Cardiac muscle cell (in vitro differentiated cells and primary cell): ENCODE measurements around the gene KCNJ4. TPM values are rescaled to one million over a fixed set of nuclear protein-coding genes. Genes with fewer than 3 reads are reported as not detected.

ENCODE experiments used
- DNase-seq, 2 donors: peaks; one replicate each; pipeline versions ENCODE4 v3.0.0 to v3.0.0-alpha.2; 2010 to 2017; ENCODE audit warnings: low read depth in 1 of 2, low spot score in 1 of 2
- H3K27ac ChIP-seq: fragments of 200-600 bp; sonication (generic); 2 replicates; pipeline ENCODE4 v1.5.1; 2016
- H3K27me3 ChIP-seq: fragments of 200-600 bp; sonication (generic); 2 replicates; pipeline ENCODE4 v1.6.0; 2016; ENCODE audit warnings: control low read depth
- H3K36me3 ChIP-seq: fragments of 200-600 bp; sonication (generic); 2 replicates; pipeline ENCODE4 v1.5.1; 2016; ENCODE audit warnings: control low read depth
- H3K4me1 ChIP-seq: fragments of 200-600 bp; sonication (generic); 2 replicates; pipeline ENCODE4 v1.8.1; 2017; ENCODE audit warnings: low read depth, mild to moderate bottlenecking, mixed run types
- H3K4me3 ChIP-seq: fragments of 200-600 bp; sonication (generic); 2 replicates; pipeline ENCODE4 v1.5.1; 2016; ENCODE audit warnings: mild to moderate bottlenecking
- H3K9me3 ChIP-seq: fragments of 200-600 bp; sonication (generic); 2 replicates; pipeline ENCODE4 v1.5.1; 2017; ENCODE audit warnings: low read depth, mild to moderate bottlenecking, control low read depth
- CTCF ChIP-seq: IDR thresholded peaks from 2 replicates; pipeline ENCODE4 v1.5.1; 2012; ENCODE audit warnings: low read depth, mild to moderate bottlenecking, low read length
- polyA plus RNA-seq: library from polyadenylated mRNA; unstranded; fragments of >200 nt; fragmentation: Nextera tagmentation; extraction: Ambion mirVana; gene quantifications from 2 replicates; pipeline ENCODE4 v1.2.1, GENCODE V29; 2016
- total RNA-seq: library from RNA; depleted of rRNA; stranded (reverse); fragments of >200 nt; gene quantifications from 2 replicates; pipeline ENCODE4 v1.2.3, GENCODE V29; 2016

KCNJ4 gene
- total and polyA plus RNA-seq, 2 experiments from 2014 or later = 3.2 to 27.5 TPM

GRCh38 chr22:38442967-38443627 is 11.9 kb downstream of the KCNJ4 start:
- peak in 1 of 2 donors; percentile 53 for DNase-seq
- Histone ChIP-seq H3K9me3 (no peaks in the 10 kb centered on the region), H3K27ac (peak overlapping the region; percentile 73), H3K4me1 (peaks cover 9% of the 10 kb centered on the region), H3K27me3 (no peaks in the 10 kb centered on the region), H3K36me3 (no peaks in the 10 kb centered on the region), H3K4me3 (no peak overlapping the region)
- TF ChIP-seq CTCF = no peak

- Histone ChIP-seq H3K27me3 (no peaks in the 10 kb centered on the region), H3K4me3 (no peak overlapping the region), H3K4me1 (peaks cover 9% of the 10 kb centered on the region), H3K27ac (no peak overlapping the region), H3K36me3 (no peaks in the 10 kb centered on the region), H3K9me3 (no peaks in the 10 kb centered on the region)
- no peak for TF ChIP-seq CTCF
- DNase-seq = no peak
Observed at GRCh38 chr22:38441620-38442287, 13.2 kb downstream of the KCNJ4 start.

- Histone ChIP-seq H3K27ac (no peak overlapping the region), H3K4me1 (peaks cover 14% of the 10 kb centered on the region), H3K9me3 (no peaks in the 10 kb centered on the region), H3K27me3 (no peaks in the 10 kb centered on the region), H3K36me3 (no peaks in the 10 kb centered on the region), H3K4me3 (no peak overlapping the region)
- TF ChIP-seq CTCF = no peak
- DNase-seq = no peak
Observed at GRCh38 chr22:38440747-38441350, 14.2 kb downstream of the KCNJ4 start.

GRCh38 chr22:38437416-38437815 is 17.6 kb downstream of the KCNJ4 start:
- TF ChIP-seq CTCF = no peak
- no peaks in the 10 kb centered on the region for H3K9me3 ChIP-seq
- no peak overlapping the region for H3K27ac ChIP-seq
- H3K36me3 ChIP-seq = no peaks in the 10 kb centered on the region
- DNase-seq = no peak
- peaks cover 9% of the 10 kb centered on the region for H3K4me1 ChIP-seq
- H3K27me3 ChIP-seq = no peaks in the 10 kb centered on the region
- no peak overlapping the region for H3K4me3 ChIP-seq

GRCh38 chr22:38436629-38437395 is 18.2 kb downstream of the KCNJ4 start:
- peaks cover 9% of the 10 kb centered on the region for H3K4me1 ChIP-seq
- H3K27me3 ChIP-seq = no peaks in the 10 kb centered on the region
- no peaks in the 10 kb centered on the region for H3K9me3 ChIP-seq
- no peak for TF ChIP-seq CTCF
- no peak for DNase-seq
- H3K27ac ChIP-seq = no peak overlapping the region
- no peaks in the 10 kb centered on the region for H3K36me3 ChIP-seq
- no peak overlapping the region for H3K4me3 ChIP-seq
